Neuronal stem cell (in vitro differentiated cells): ENCODE results near the gene ZNF586.
"Not testable (repeated sequence)": the region's sequence is repeated elsewhere in the genome, so short reads cannot be mapped to it uniquely, and the experiment has no call there.

Experiments used
- DNase-seq: peaks from one replicate; pipeline ENCODE4 v3.0.0-alpha.2; 2013; ENCODE audit warnings: low spot score
- H2AFZ ChIP-seq: one replicate; pipeline ENCODE4 v1.6.1; 2013; ENCODE audit warnings: mild to moderate bottlenecking, low read length, inconsistent platforms
- H2AK5ac ChIP-seq: 2 replicates; pipeline ENCODE4 v1.6.1; 2013; ENCODE audit warnings: low read depth, mild to moderate bottlenecking, inconsistent platforms, low read length, moderate library complexity, mixed read lengths
- H2BK120ac ChIP-seq: 2 replicates; pipeline ENCODE4 v1.6.1; 2013; ENCODE audit warnings: low read depth, mild to moderate bottlenecking, inconsistent platforms, low read length, moderate library complexity, mixed read lengths
- H2BK12ac ChIP-seq: one replicate; pipeline ENCODE4 v1.6.1; 2013; ENCODE audit warnings: low read length, inconsistent platforms
- H2BK15ac ChIP-seq: 2 replicates; pipeline ENCODE4 v1.6.1; 2013; ENCODE audit warnings: mild to moderate bottlenecking, low read length, inconsistent platforms, mixed read lengths
- H2BK5ac ChIP-seq: one replicate; pipeline ENCODE4 v1.6.1; 2013; ENCODE audit warnings: inconsistent platforms, mild to moderate bottlenecking, low read length, moderate library complexity
- H3K14ac ChIP-seq: one replicate; pipeline ENCODE4 v1.6.1; 2013; ENCODE audit warnings: low read length, inconsistent platforms
- H3K18ac ChIP-seq: 2 replicates; pipeline ENCODE4 v1.6.1; 2013; ENCODE audit warnings: low read length, inconsistent platforms
- H3K23ac ChIP-seq: 2 replicates; pipeline ENCODE4 v1.6.1; 2013; ENCODE audit warnings: low read depth, mild to moderate bottlenecking, mixed read lengths, low read length, inconsistent platforms; ENCODE audit not compliant: poor library complexity
- H3K27ac ChIP-seq: replicated peaks from 3 replicates; pipeline ENCODE4 v1.5.1; 2013; ENCODE audit warnings: low read length, inconsistent platforms
- H3K27me3 ChIP-seq, 3 experiments: 2 replicates each; pipeline ENCODE4 v1.6.1; 2013; ENCODE audit warnings: low read length in 3 of 3, mild to moderate bottlenecking in 2 of 3, inconsistent platforms in 1 of 3, low read depth in 1 of 3, mixed read lengths in 1 of 3, moderate library complexity in 1 of 3; ENCODE audit not compliant: control insufficient read depth in 3 of 3, insufficient read depth in 3 of 3
- H3K36me3 ChIP-seq, 2 donors: replicated peaks in 1 of 2; 2 replicates each; pipeline ENCODE4 v1.6.1; 2013; ENCODE audit warnings: low read length in 2 of 2; ENCODE audit not compliant: control insufficient read depth in 2 of 2, insufficient read depth in 2 of 2
- H3K4ac ChIP-seq: 2 replicates; pipeline ENCODE4 v1.6.1; 2013; ENCODE audit warnings: inconsistent platforms, mild to moderate bottlenecking, low read length, moderate library complexity
- H3K4me1 ChIP-seq, 2 donors: 1 replicate in 1 of 2; 2 replicates in 1 of 2; pipeline ENCODE4 v1.6.1; 2013; ENCODE audit warnings: low read length in 2 of 2, low read depth in 1 of 2; ENCODE audit not compliant: control insufficient read depth in 2 of 2, insufficient read depth in 1 of 2
- H3K4me2 ChIP-seq: one replicate; pipeline ENCODE4 v1.6.1; 2013; ENCODE audit warnings: mild to moderate bottlenecking, low read length, inconsistent platforms; ENCODE audit not compliant: insufficient read depth, poor library complexity, severe bottlenecking
- H3K4me3 ChIP-seq, 2 donors: 2 replicates each; pipeline ENCODE4 v1.5.1; 2013; ENCODE audit warnings: low read length in 2 of 2, mild to moderate bottlenecking in 2 of 2, inconsistent platforms in 1 of 2, moderate library complexity in 1 of 2
- H3K79me1 ChIP-seq: one replicate; pipeline ENCODE4 v1.6.1; 2013; ENCODE audit warnings: low read depth, mild to moderate bottlenecking, inconsistent platforms, low read length, moderate library complexity
- H3K9ac ChIP-seq: one replicate; pipeline ENCODE4 v1.6.1; 2013; ENCODE audit warnings: mild to moderate bottlenecking, low read depth, low read length, inconsistent platforms; ENCODE audit not compliant: poor library complexity
- H3K9me3 ChIP-seq, 2 donors: replicated peaks in 1 of 2; 2 replicates each; pipeline versions ENCODE3 to v1.6.1; 2013; ENCODE audit warnings: low read length in 2 of 2, mild to moderate bottlenecking in 2 of 2, inconsistent platforms in 1 of 2, low read depth in 1 of 2, mixed read lengths in 1 of 2, moderate library complexity in 1 of 2; ENCODE audit not compliant: control insufficient read depth in 2 of 2, insufficient read depth in 1 of 2
- H4K8ac ChIP-seq: one replicate; pipeline ENCODE4 v1.6.1; 2013; ENCODE audit warnings: low read depth, mild to moderate bottlenecking, inconsistent platforms, low read length, moderate library complexity
- H4K91ac ChIP-seq: one replicate; pipeline ENCODE4 v1.6.1; 2013; ENCODE audit warnings: low read length, low read depth, mild to moderate bottlenecking, inconsistent platforms; ENCODE audit not compliant: poor library complexity
- WGBS, 2 donors: extraction: QIAGEN DNeasy Blood & Tissue Kit; methylation state at CpG; one replicate each; pipeline ENCODE4 v1.1.7; 2013; ENCODE audit warnings: missing lambda C conversion rate in 2 of 2, mixed read lengths in 1 of 2; ENCODE audit not compliant: insufficient read length in 2 of 2, insufficient replicate concordance in 1 of 2; ENCODE audit errors: extremely low coverage in 2 of 2; 5-methylcytosine and 5-hydroxymethylcytosine counted together

The ZNF586 gene

GRCh38 chr19:57818378-57818777, 48.9 kb downstream of the ZNF586 start:
- no peak overlapping the region for H3K23ac ChIP-seq
- DNase-seq: no peak
- no peak overlapping the region for H3K14ac ChIP-seq
- H3K4me2 ChIP-seq: no peak overlapping the region
- H3K18ac ChIP-seq: no peak overlapping the region
- H2BK120ac ChIP-seq: no peak overlapping the region
- no peak overlapping the region for H2BK5ac ChIP-seq
- H2AFZ ChIP-seq: no peak overlapping the region
- H3K4me1 ChIP-seq: peaks cover 4 to 6% of the 10 kb centered on the region in 2 donors
- H3K27me3 ChIP-seq: no peaks in the 10 kb centered on the region
- H3K36me3 ChIP-seq: peaks cover 0 to 29% of the 10 kb centered on the region in 2 donors
- no CpG with 5 or more reads among the region's 7 CpGs for WGBS, 2 donors
- no peak overlapping the region for H4K91ac ChIP-seq
- H3K4me3 ChIP-seq: no peak overlapping the region
- no peak overlapping the region for H3K4ac ChIP-seq
- H4K8ac ChIP-seq: no peak overlapping the region
- no peak overlapping the region for H2BK12ac ChIP-seq
- H3K27ac ChIP-seq: no peak overlapping the region
- H3K79me1 ChIP-seq: peaks cover 1% of the 10 kb centered on the region
- no peak overlapping the region for H2BK15ac ChIP-seq
- H2AK5ac ChIP-seq: no peak overlapping the region
- no peak overlapping the region for H3K9ac ChIP-seq
- no peaks in the 10 kb centered on the region for H3K9me3 ChIP-seq

GRCh38 chr19:57819475-57820148, 50.1 kb downstream of the ZNF586 start:
- Histone ChIP-seq H3K79me1 (peaks cover 2% of the 10 kb centered on the region), H3K4me2 (peak overlapping the region; percentile 77), H4K91ac (no peak overlapping the region), H3K4ac (peak overlapping the region; percentile 53), H3K27me3 (no peaks in the 10 kb centered on the region), H3K9me3 (no peaks in the 10 kb centered on the region), H2AFZ (peak overlapping the region; percentile 76), H3K23ac (peak overlapping the region; percentile 91), H3K4me1 (peaks cover 4% of the 10 kb centered on the region in 2 donors), H3K14ac (peak overlapping the region; percentile 94), H2BK120ac (no peak overlapping the region), H3K36me3 (peaks cover 0 to 38% of the 10 kb centered on the region in 2 donors), H2BK15ac (no peak overlapping the region), H3K9ac (peak overlapping the region; percentile 90), H3K18ac (peak overlapping the region; percentile 95), H3K4me3 (peak overlapping the region; percentile 78 to 89), H2BK12ac (no peak overlapping the region), H2AK5ac (no peak overlapping the region), H2BK5ac (peak overlapping the region; percentile 69), H3K27ac (peak overlapping the region; percentile 42), H4K8ac (no peak overlapping the region)
- no CpG with 5 or more reads among the region's 44 CpGs for WGBS, 2 donors
- peak; percentile 77 for DNase-seq

DNA sequence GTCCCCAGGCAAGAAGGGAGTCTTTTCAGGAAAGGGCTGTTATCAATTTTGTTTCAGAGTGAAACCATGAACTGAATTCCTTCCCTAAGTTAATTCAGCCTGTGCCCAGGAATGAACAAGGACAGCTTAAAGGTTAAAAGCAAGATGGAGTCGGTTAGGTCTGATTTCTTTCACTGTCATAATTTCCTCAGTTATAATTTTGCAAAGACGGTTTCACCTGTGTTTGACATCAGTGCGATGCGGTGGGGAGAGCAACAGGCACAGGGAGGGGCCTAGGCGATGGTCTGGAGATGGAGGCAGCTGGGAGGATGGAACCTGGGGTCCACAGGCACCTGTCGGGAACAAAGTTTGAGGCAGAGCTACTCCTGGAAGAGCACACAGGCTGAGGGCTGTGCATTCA, 51.1 kb downstream of the ZNF586 start:
- Histone ChIP-seq H3K4me3 (peak overlapping the region in 1 of 2 donors; percentile 78), H3K9me3 (no peaks in the 10 kb centered on the region), H2BK15ac (no peak overlapping the region), H3K36me3 (peaks cover 0 to 48% of the 10 kb centered on the region in 2 donors), H3K23ac (no peak overlapping the region), H2AFZ (no peak overlapping the region), H3K4me1 (peaks cover 4% of the 10 kb centered on the region in 2 donors), H2BK12ac (no peak overlapping the region), H2BK120ac (no peak overlapping the region), H2BK5ac (no peak overlapping the region), H4K8ac (no peak overlapping the region), H3K14ac (no peak overlapping the region), H3K4me2 (no peak overlapping the region), H3K79me1 (peaks cover 2% of the 10 kb centered on the region), H2AK5ac (no peak overlapping the region), H3K18ac (no peak overlapping the region), H3K4ac (no peak overlapping the region), H3K27ac (no peak overlapping the region), H4K91ac (no peak overlapping the region), H3K9ac (no peak overlapping the region), H3K27me3 (no peaks in the 10 kb centered on the region)
- no CpG with 5 or more reads among the region's 6 CpGs for whole genome bisulfite sequencing, 2 donors
- no peak for DNase-seq

- not testable (repeated sequence) for H3K79me1 ChIP-seq, H3K14ac ChIP-seq, H3K9ac ChIP-seq, H3K27me3 ChIP-seq, H4K91ac ChIP-seq, H3K9me3 ChIP-seq, H2BK5ac ChIP-seq, H2AFZ ChIP-seq, H3K27ac ChIP-seq, H2BK120ac ChIP-seq, H2AK5ac ChIP-seq, H2BK15ac ChIP-seq, DNase-seq, H2BK12ac ChIP-seq, H3K23ac ChIP-seq, H3K4ac ChIP-seq, H3K4me1 ChIP-seq, H3K18ac ChIP-seq, H4K8ac ChIP-seq, H3K4me2 ChIP-seq
- H3K36me3 ChIP-seq: peaks cover 1 to 53% of the 10 kb centered on the region in 2 donors
- H3K4me3 ChIP-seq: peak overlapping the region in 1 of 2 donors; percentile 78
- WGBS, 2 donors: no CpG with 5 or more reads among the region's 3 CpGs
These were observed 51.6 kb downstream of the ZNF586 start for GRCh38 chr19:57821095-57821494.
